Renal cortex interstitium (tissue), 15 donors: ENCODE measurements around the gene KIF26A. TPM values are rescaled to one million over a fixed set of nuclear protein-coding genes. Genes with fewer than 3 reads are reported as not detected.

Source experiments
- DNase-seq, 11 donors: peaks; one replicate each; pipeline ENCODE4 v3.0.0-alpha.2; 2013; ENCODE audit warnings: low read depth in 9 of 11, low spot score in 4 of 11; ENCODE audit errors: extremely low read depth in 1 of 11
- long read RNA-seq, 16 experiments: transcript quantifications; one replicate each; lab custom pipeline, GENCODE V29; 2026
- polyA plus RNA-seq, 3 donors: library from polyadenylated mRNA; unstranded; fragments of 120-200 nt; gene quantifications; one replicate each; pipeline ENCODE4 v1.2.1, GENCODE V29; 2013; ENCODE audit not compliant: insufficient read length in 3 of 3

KIF26A gene
- 10 to 100 TPM in 2 of 3 donors, 1 to 10 TPM in 1; 6.2 to 14.3 (median 12.8) TPM for polyA plus RNA-seq
- long read RNA-seq, donor 1 = 0 reads
- long read RNA-seq, donor 2 = 0 reads
- long read RNA-seq, donor 3, full-length matches to known transcripts = 1 of 1 reads
- long read RNA-seq, donor 3, partial matches to known transcripts = 0 of 1 reads
- long read RNA-seq, donor 3, other reads (novel, unspliced or antisense) = 0 of 1 reads
- long read RNA-seq, donor 4 = 0 reads
- long read RNA-seq, donor 5 = 0 reads
- long read RNA-seq, donor 6 = 0 reads
- long read RNA-seq, donor 7 = 0 reads
- long read RNA-seq, donor 8 = 0 reads
- long read RNA-seq, donor 9 = 0 reads
- long read RNA-seq, donor 10, full-length matches to known transcripts = 1 of 1 reads
- long read RNA-seq, donor 10, partial matches to known transcripts = 0 of 1 reads
- long read RNA-seq, donor 10, other reads (novel, unspliced or antisense) = 0 of 1 reads
- long read RNA-seq, donor 11, full-length matches to known transcripts = 2 of 2 reads
- long read RNA-seq, donor 11, partial matches to known transcripts = 0 of 2 reads
- long read RNA-seq, donor 11, other reads (novel, unspliced or antisense) = 0 of 2 reads
- long read RNA-seq, donor 12 = 0 reads
- long read RNA-seq, donor 13 = 0 reads
- long read RNA-seq, donor 14, full-length matches to known transcripts = 1 of 1 reads
- long read RNA-seq, donor 14, partial matches to known transcripts = 0 of 1 reads
- long read RNA-seq, donor 14, other reads (novel, unspliced or antisense) = 0 of 1 reads
- long read RNA-seq, donor 15 = 0 reads
- long read RNA-seq, donor 16 = 0 reads

- DNase-seq = no peak
These were observed at the start of gene KIF26A for GRCh38 chr14:104138098-104138717. KIF26A (plus strand) TSS chr14:104138587; CDS start chr14:104138723, 136 bp downstream.

- DNase-seq = no peak
These were observed 48.2 kb upstream of the KIF26A start for GRCh38 chr14:104090071-104090748.

- no peak for DNase-seq
These were observed 47.1 kb upstream of the KIF26A start for GRCh38 chr14:104091061-104091926.

GRCh38 chr14:104091927-104092771, 46.2 kb upstream of the KIF26A start:
- DNase-seq = no peak

- no peak for DNase-seq
These were observed 45.4 kb upstream of the KIF26A start for GRCh38 chr14:104092931-104093365.

GRCh38 chr14:104093366-104094055, 44.9 kb upstream of the KIF26A start:
- no peak for DNase-seq

GRCh38 chr14:104094056-104094708, 44.2 kb upstream of the KIF26A start:
- no peak for DNase-seq

GRCh38 chr14:104094709-104095425, 43.5 kb upstream of the KIF26A start:
- DNase-seq = no peak

- DNase-seq = no peak
These were observed 42.7 kb upstream of the KIF26A start for GRCh38 chr14:104095426-104096310.

GRCh38 chr14:104096318-104096717, 42.1 kb upstream of the KIF26A start:
- DNase-seq = no peak

- no peak for DNase-seq
These were observed 41.4 kb upstream of the KIF26A start for GRCh38 chr14:104096751-104097700.

- no peak for DNase-seq
These were observed 39.9 kb upstream of the KIF26A start for GRCh38 chr14:104098272-104099095.
